ENCODE measurements around the gene MYRIP. TPM values are rescaled to one million over a fixed set of nuclear protein-coding genes. Genes with fewer than 3 reads are reported as not detected.
"Not testable (repeated sequence)": the region's sequence is repeated elsewhere in the genome, so short reads cannot be mapped to it uniquely, and the experiment has no call there.

MYRIP gene
- total RNA-seq: 0.70 TPM
- long read RNA-seq, partial matches to known transcripts: 0 of 6 reads
- long read RNA-seq, other reads (novel, unspliced or antisense): 6 of 6 reads

DNA sequence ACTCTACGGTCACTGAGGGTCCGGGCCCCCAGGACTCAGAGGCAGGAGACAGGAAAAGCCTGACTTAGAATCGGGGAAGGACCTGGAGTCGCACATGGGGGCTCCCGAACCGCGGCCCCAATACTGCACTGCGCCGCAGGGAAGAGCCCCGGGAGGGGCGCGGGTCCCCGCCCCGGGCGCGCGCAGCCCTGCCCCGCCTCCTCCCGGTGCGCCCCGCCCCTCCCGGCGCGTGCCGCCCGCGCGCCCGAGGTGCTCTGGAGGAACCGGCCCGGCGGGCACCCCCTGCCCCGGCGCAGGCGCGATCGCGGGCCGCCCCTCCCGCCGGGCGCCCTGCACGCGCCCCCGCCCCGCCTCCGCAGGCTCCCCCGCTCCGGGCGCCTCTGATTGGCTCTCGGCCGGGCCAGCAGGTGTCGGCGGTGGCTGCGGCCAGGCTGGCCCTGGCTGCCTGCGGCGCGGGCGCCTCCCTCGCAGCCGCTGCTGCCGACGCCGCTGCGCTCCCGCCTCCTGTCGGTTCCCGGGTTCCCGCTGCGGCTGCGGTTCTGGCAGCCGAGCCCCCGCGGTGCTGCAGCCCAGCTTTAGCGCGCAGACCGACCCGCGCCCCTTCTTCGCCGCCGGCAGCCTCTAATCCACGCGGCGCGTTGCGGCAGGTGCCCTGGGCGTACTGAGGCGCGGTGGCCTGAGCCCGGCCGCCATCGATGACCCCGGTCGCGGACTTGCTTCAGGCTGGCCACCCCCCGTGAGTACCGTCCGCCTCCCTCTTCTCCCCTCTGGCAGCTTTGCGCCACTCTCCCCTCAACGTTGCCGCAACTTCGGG is at the start of gene MYRIP:
Gene MYRIP, plus strand, starts transcription at position 429 of the 814 bp plus-strand sequence. CDS start 91,208 bp downstream, outside the sequence.
- no peak for DNase-seq (ENCODE audit: low spot score)
- intact Hi-C loops (cut with DNase I): no loop called here

- intact Hi-C loops (cut with DNase I): no loop called here
Observed at GRCh38 chr3:39760325-39760724, 49.1 kb upstream of the MYRIP start.

DNA sequence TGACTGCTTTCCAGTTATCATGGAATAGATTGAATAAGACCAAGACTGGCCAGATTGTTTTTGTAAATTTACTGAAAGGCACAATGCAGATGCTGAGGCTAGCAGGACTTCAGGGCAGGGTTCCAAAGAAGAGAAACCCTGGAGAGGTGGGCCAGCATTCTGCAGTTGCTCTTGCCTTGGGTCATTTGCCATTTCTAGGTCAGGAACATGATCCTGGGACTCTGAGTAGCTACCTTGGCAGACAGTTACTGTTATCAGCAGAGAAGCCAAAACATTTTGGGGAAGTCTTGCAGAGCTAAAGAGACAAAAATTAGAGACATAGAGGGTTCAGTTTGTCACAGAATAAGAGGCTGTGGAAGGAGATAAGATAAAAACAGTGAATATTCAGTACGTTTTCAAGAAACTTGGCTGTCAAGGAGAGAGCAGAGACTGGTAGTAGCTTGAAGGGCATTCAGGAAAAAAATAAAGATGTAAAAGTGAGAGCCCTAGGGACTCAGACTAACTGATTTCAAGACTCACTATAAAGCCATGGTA is 46.8 kb upstream of the MYRIP start:
- intact Hi-C loops (cut with DNase I): no loop called here
- DNase-seq (ENCODE audit: low spot score): no peak

More at GRCh38 chr3:39760325-39760724, 49.1 kb upstream of the MYRIP start:
- DNase-seq (ENCODE audit: low spot score): no peak

DNA sequence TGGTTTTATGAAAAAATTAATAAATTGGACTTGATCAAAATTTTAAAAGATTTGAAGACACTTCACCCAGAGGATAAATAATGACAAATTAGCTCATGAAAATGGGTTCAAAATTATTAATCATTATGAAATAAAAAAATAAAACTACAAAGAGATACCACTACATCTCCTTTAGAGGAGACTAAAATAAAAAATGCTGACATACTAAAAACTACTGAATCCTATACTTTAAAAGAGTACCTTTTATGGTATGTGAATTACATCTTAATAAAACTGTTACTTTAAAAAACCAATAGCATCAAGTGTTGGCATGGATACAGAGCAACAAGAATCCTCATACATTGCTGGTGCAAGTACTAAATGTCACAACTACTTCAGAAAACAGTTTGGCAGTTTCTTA is 46.0 kb upstream of the MYRIP start:
- no peak for DNase-seq (ENCODE audit: low spot score)
- intact Hi-C loops (cut with DNase I): no loop called here

DNA sequence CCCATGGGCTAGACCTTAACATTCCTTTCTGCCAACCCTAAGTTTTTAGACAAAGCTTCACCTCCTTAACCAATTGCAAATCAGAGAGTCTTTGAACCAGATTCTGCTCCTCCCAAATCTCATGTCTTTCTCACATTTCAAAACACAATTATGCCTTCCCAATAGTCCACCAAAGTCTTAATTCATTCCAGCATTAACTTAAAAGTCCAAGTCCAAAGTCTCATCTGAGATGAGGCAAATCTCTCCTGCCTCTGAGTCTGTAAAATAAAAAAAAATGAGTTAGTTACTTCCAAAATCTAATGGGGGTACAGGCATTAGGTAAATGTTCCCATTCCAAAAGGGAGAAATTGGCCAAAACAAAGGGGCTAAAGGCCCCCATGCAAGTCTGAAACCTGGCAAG is 43.8 kb upstream of the MYRIP start:
- intact Hi-C loops (cut with DNase I): no loop called here
- no peak for DNase-seq (ENCODE audit: low spot score)

- intact Hi-C loops (cut with DNase I): no loop called here
- DNase-seq (ENCODE audit: low spot score): no peak
Observed at GRCh38 chr3:39766433-39766832, 43.0 kb upstream of the MYRIP start.

GRCh38 chr3:39766909-39767308 is 42.5 kb upstream of the MYRIP start:
- DNase-seq (ENCODE audit: low spot score); intact Hi-C loops (cut with DNase I): not testable (repeated sequence)

GRCh38 chr3:39778168-39778567 is 31.2 kb upstream of the MYRIP start:
- intact Hi-C loops (cut with DNase I); DNase-seq (ENCODE audit: low spot score): not testable (repeated sequence)

GRCh38 chr3:39779511-39780230 is 29.7 kb upstream of the MYRIP start:
- no peak for DNase-seq (ENCODE audit: low spot score)
- intact Hi-C loops (cut with DNase I): no loop called here

DNA sequence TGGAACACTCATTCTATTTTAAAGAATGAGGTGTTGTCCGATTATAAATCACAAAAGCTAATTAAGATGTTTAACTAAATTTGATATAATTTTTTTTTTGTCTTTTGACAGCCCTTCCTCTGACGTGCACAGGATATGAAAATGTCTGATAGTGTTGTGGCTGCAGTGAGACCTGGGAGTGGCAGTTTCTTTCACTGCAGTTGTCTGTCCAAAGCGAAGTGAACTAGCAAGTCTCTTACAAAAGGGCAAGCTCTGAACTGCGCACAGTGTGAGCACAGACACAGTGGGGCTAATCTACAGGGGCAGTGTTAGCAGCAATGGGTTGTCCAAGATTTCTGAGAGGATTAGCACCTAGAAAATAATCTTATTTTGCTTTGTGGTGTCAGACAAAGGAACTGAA is 29.1 kb upstream of the MYRIP start:
- intact Hi-C loops (cut with DNase I): no loop called here
- DNase-seq (ENCODE audit: low spot score): no peak

GRCh38 chr3:39781025-39781424 is 28.4 kb upstream of the MYRIP start:
- intact Hi-C loops (cut with DNase I): no loop called here
- no peak for DNase-seq (ENCODE audit: low spot score)

DNA sequence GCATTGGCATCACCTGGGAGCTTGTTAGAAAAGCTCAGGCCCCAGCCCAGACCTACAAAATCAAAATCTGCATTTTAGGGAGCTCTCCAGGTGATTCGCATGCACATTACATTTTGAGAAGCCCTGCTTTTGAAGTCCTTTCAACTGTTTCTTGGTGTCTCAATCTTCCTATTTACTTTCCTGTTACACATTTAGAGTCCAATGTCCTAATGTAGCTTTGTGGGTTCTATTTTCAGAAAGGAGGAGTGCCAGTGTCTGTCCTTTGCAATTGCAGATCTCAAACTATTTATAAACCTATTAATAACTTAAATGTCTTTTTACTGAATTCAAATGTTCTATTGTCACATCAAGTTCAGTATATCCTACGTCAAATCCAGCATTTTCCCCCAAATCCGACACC is 27.8 kb upstream of the MYRIP start:
- intact Hi-C loops (cut with DNase I): no loop called here
- DNase-seq (ENCODE audit: low spot score): no peak

DNA sequence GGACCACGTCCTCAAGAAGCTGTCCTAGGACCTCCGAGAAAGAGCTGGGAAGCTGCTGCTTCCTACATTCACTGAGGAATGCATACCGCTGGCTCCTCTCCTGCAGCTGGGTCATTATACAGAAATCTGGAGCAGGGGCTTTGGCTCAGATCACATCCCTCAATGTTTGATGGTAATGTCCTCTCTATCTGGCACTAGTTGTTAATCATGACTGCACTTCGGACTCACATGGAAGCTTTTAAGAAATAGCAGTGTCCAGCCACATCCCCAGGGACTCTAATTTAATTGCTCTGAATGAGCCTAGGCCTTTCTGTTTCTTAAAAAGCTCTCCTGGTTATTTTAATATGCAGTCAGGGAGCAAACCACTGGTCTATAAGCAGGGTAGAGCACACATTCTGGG is 25.7 kb upstream of the MYRIP start:
- DNase-seq (ENCODE audit: low spot score): no peak
- intact Hi-C loops (cut with DNase I): no loop called here

GRCh38 chr3:39784922-39785321 is 24.5 kb upstream of the MYRIP start:
- DNase-seq (ENCODE audit: low spot score): no peak
- intact Hi-C loops (cut with DNase I): no loop called here

DNA sequence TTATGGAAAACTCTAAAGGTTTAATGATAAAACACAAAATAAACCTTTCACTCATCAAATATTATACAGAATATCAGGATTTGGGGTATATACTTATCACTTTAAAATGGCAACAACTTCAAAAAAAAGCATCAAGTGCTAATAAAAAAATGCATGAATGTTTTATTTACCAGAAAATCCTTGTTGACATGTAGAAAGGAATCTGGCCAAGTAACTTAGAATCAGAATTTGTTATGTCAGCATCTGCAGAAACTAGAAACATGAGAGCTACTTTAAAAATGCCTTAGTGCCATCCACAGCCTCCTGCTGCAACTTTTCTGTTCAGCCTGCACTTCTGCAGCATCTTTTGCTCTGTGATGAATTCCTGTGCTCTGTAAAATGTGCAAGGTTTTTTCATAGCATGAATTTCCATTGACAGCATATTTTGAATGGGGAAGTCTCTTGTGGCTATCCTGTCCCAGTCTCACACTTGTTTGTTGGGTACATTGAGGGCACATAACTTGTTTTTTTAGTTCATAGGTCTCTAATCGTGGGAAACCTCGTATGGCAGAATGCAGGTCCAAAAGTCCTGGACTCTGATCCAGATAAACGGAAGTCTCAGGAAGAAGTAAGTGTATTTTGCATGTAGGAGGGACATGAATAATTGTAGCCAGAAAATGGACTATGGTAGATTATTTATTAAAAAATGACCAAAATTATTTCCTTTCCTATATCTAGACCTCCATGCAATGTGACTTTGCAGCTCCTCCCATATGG is 21.1 kb upstream of the MYRIP start:
- intact Hi-C loops (cut with DNase I): no loop called here

GRCh38 chr3:39791603-39792002 is 17.8 kb upstream of the MYRIP start:
- no peak for DNase-seq (ENCODE audit: low spot score)

More for the DNA sequence above, 21.1 kb upstream of the MYRIP start:
- DNase-seq (ENCODE audit: low spot score): no peak

GRCh38 chr3:39794880-39795279 is 14.5 kb upstream of the MYRIP start:
- intact Hi-C loops (cut with DNase I): no loop called here
- DNase-seq (ENCODE audit: low spot score): no peak

More at GRCh38 chr3:39791603-39792002, 17.8 kb upstream of the MYRIP start:
- intact Hi-C loops (cut with DNase I): no loop called here

GRCh38 chr3:39801216-39801615 is 8.2 kb upstream of the MYRIP start:
- intact Hi-C loops (cut with DNase I): no loop called here
- no peak for DNase-seq (ENCODE audit: low spot score)

GRCh38 chr3:39802486-39802885 is 6.9 kb upstream of the MYRIP start:
- intact Hi-C loops (cut with DNase I); DNase-seq (ENCODE audit: low spot score): not testable (repeated sequence)

DNA sequence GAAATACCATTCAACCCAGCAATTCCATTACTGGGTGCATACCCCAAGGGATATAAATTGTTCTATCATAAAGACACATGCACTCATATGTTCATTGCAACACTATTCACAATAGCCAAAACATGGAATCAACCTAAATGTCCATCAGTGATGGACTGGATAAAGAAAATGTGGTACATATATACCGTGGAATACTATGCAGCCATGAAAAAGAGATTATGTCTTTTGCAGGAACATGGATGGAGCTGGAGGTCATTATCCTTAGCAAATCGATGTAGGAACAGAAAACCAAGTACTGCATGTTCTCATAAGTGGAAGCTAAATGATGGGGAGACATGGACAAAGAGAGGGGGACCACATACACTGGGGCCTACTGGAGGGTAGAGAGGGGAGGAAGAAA is 5.5 kb upstream of the MYRIP start:
- intact Hi-C loops (cut with DNase I): no loop called here
- no peak for DNase-seq (ENCODE audit: low spot score)
